GM12891 (cell line): ENCODE measurements around the gene USP31.

Experiments used
- PAX5 ChIP-seq: IDR thresholded peaks from 2 replicates; pipeline ENCODE4 v1.6.1; 2011; ENCODE audit warnings: low read length, moderate library complexity, mild to moderate bottlenecking; ENCODE audit not compliant: insufficient read depth, severe bottlenecking
- POLR2A ChIP-seq: IDR thresholded peaks from 2 replicates; pipeline ENCODE4 v1.6.1; 2011; ENCODE audit warnings: low read depth, low read length, control low read depth
- POLR2AphosphoS5 ChIP-seq: IDR thresholded peaks from 2 replicates; pipeline ENCODE4 v1.6.1; 2011; ENCODE audit warnings: low read depth, low read length, control low read depth
- POU2F2 ChIP-seq: IDR thresholded peaks from 2 replicates; pipeline ENCODE4 v1.6.1; 2011; ENCODE audit warnings: low read depth, mild to moderate bottlenecking, control low read depth, low read length, moderate library complexity
- SPI1 ChIP-seq: IDR thresholded peaks from 2 replicates; pipeline ENCODE4 v1.6.1; 2011; ENCODE audit warnings: low read depth, low read length, control low read depth
- TAF1 ChIP-seq: IDR thresholded peaks from 2 replicates; pipeline ENCODE4 v1.6.1; 2011; ENCODE audit warnings: low read depth, low read length, control low read depth

DNA sequence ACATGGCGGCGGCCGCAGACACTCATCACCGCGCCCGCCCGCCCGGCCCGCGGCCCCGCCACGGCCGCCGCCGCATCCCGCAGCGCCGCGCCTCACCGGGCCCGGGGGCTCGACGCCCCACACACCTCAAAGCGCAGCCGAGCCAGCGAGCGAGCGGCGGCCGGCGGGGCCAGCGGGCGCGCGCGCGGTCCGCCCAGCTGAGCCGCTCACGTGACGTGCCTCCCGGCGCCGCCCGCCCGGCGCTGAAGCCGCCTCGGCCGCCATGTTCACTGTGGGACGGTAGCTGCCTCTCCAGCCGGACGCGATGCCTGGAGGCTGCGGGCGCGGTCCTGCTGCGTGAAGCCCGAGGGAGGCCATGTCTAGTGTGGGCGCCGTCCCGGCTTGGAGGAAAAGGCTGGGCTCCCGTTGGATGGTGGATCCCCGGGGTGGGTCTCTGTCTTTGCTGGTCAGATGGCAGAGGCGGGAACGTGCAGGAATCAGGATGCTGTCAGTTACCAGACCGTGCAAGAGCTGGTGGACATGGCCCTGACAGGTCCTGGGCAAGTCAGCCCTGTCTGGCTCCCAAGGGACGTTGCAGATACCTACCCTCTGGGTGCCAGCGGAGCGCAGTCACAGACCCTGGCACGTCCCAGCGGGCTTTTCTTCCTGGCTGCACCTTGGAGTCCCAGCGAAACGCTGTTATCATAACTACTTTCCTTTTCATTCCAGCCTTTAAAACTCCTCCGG, at the start of gene USP31:
- TF ChIP-seq TAF1 (no peak), SPI1 (no peak), POLR2AphosphoS5 (no peak), POLR2A (no peak), POU2F2 (no peak), PAX5 (no peak)
